Stimulated activated CD8-positive, alpha-beta memory T cell treated with anti-CD3 and anti-CD28 coated beads, Interleukin-2, amount 100 ng/mL, for 1 hour (primary cell): ENCODE data around the gene REEP1.
"Not testable (repeated sequence)": the region's sequence is repeated elsewhere in the genome, so short reads cannot be mapped to it uniquely, and the experiment has no call there.

Source experiments
- DNase-seq, 2 donors: peaks; one replicate each; pipeline ENCODE4 v3.0.0-alpha.2; 2020; ENCODE audit warnings: low read depth in 2 of 2

REEP1 gene

GRCh38 chr2:86345783-86346370, 8.5 kb upstream of the REEP1 start:
- DNase-seq, result not testable (repeated sequence)

- no peak for DNase-seq
Observed at GRCh38 chr2:86344404-86344803, 7.0 kb upstream of the REEP1 start.

- no peak for DNase-seq
Observed at GRCh38 chr2:86342488-86342887, 5.1 kb upstream of the REEP1 start.

GRCh38 chr2:86341470-86341869, 4.0 kb upstream of the REEP1 start:
- no peak for DNase-seq

GRCh38 chr2:86338778-86339295, 1.4 kb upstream of the REEP1 start:
- no peak for DNase-seq

- no peak for DNase-seq
Observed at GRCh38 chr2:86336675-86337243, 667 bp downstream of the REEP1 start.

- DNase-seq, result no peak
Observed at GRCh38 chr2:86335865-86336674, 1.4 kb downstream of the REEP1 start.

GRCh38 chr2:86333378-86333777, 4.0 kb downstream of the REEP1 start:
- no peak for DNase-seq

- no peak for DNase-seq
Observed at GRCh38 chr2:86332654-86333053, 4.8 kb downstream of the REEP1 start.

- DNase-seq, result no peak
Observed at GRCh38 chr2:86331384-86331783, 6.0 kb downstream of the REEP1 start.

- no peak for DNase-seq
Observed at GRCh38 chr2:86330001-86330400, 7.4 kb downstream of the REEP1 start.

- no peak for DNase-seq
Observed at GRCh38 chr2:86323273-86324021, 14.0 kb downstream of the REEP1 start.

- DNase-seq, result no peak
Observed at GRCh38 chr2:86319700-86320580, 17.5 kb downstream of the REEP1 start.

- DNase-seq, result no peak
Observed at GRCh38 chr2:86315084-86315483, 22.3 kb downstream of the REEP1 start.

GRCh38 chr2:86314125-86314524, 23.3 kb downstream of the REEP1 start:
- no peak for DNase-seq

GRCh38 chr2:86313341-86313740, 24.1 kb downstream of the REEP1 start:
- no peak for DNase-seq

- DNase-seq, result no peak
Observed at GRCh38 chr2:86311879-86312278, 25.5 kb downstream of the REEP1 start.

- DNase-seq, result no peak
Observed at GRCh38 chr2:86309966-86310365, 27.5 kb downstream of the REEP1 start.

- DNase-seq, result no peak
Observed at GRCh38 chr2:86308984-86309695, 28.3 kb downstream of the REEP1 start.

- DNase-seq, result no peak
Observed at GRCh38 chr2:86308356-86308755, 29.1 kb downstream of the REEP1 start.

- DNase-seq, result no peak
Observed at GRCh38 chr2:86307431-86307830, 30.0 kb downstream of the REEP1 start.
